Transverse colon (tissue), 4 donors: ENCODE data around the gene PPP1R14D. TPM values are rescaled to one million over a fixed set of nuclear protein-coding genes. Genes with fewer than 3 reads are reported as not detected.

Experiments used
- DNase-seq: peaks from one replicate; pipeline ENCODE4 v3.0.0-alpha.2; 2019
- H3K27ac ChIP-seq, 4 donors: fragments of 200-600 bp; sonication (generic); 2 replicates each; pipeline ENCODE4 v1.5.1; 2016 to 2018; ENCODE audit warnings: inconsistent platforms in 4 of 4
- H3K27me3 ChIP-seq: fragments of 200-600 bp; sonication (generic); 2 replicates; pipeline ENCODE4 v1.5.1; 2017; ENCODE audit warnings: inconsistent platforms
- H3K36me3 ChIP-seq, 4 donors: fragments of 200-600 bp; sonication (generic); 2 replicates each; pipeline ENCODE4 v1.5.1; 2017 to 2019; ENCODE audit warnings: inconsistent platforms in 4 of 4
- H3K4me1 ChIP-seq, 4 donors: fragments of 200-600 bp; sonication (generic); 2 replicates each; pipeline ENCODE4 v1.5.1; 2017 to 2020; ENCODE audit warnings: inconsistent platforms in 4 of 4
- H3K4me3 ChIP-seq, 4 donors: fragments of 200-600 bp; sonication (generic); 1 replicate in 1 of 4; 2 replicates in 3 of 4; pipeline versions ENCODE4 v1.5.1 to v1.6.1; 2017 to 2019; ENCODE audit warnings: inconsistent platforms in 4 of 4
- H3K9me3 ChIP-seq, 2 donors: fragments of 200-600 bp; sonication (generic); 2 replicates each; pipeline ENCODE4 v1.5.1; 2017 to 2019; ENCODE audit warnings: inconsistent platforms in 2 of 2
- CTCF ChIP-seq, 5 experiments: fragments of 200-600 bp in 3 of 5; fragments of 450-650 bp in 2 of 5; sonication (generic) in 3 of 5; IDR thresholded peaks; 1 replicate in 2 of 5; 2 replicates in 3 of 5; pipeline ENCODE4 v1.5.1; 2016 to 2017; ENCODE audit warnings: antibody characterized with exemption in 5 of 5, inconsistent platforms in 3 of 5, mild to moderate bottlenecking in 2 of 5, moderate library complexity in 1 of 5
- EP300 ChIP-seq: sonication (generic); formaldehyde crosslinking; IDR thresholded peaks from one replicate; pipeline ENCODE4 v1.6.1; 2017; ENCODE audit warnings: antibody characterized with exemption, low read depth
- POLR2A ChIP-seq: fragments of 450-650 bp; IDR thresholded peaks from one replicate; pipeline ENCODE4 v1.6.1; 2016; ENCODE audit warnings: antibody characterized with exemption, mild to moderate bottlenecking, moderate library complexity
- POLR2AphosphoS5 ChIP-seq, 3 donors: sonication (generic); formaldehyde crosslinking; IDR thresholded peaks; one replicate each; pipeline ENCODE4 v1.6.1; 2016; ENCODE audit warnings: antibody characterized with exemption in 3 of 3
- WGBS, 2 donors: methylation state at CpG; one replicate each; pipeline ENCODE4 v1.1.5; 2018; ENCODE audit warnings: low coverage in 1 of 2; 5-methylcytosine and 5-hydroxymethylcytosine counted together
- in situ Hi-C, 4 donors: fragments of 200-750 bp; cut with MboI; loops; one replicate each; pipeline versions ENCODE4 v1.15.0 to v1.15.1; 2017; ENCODE audit warnings: low sequenced_read_pairs in 3 of 4, low pct_ligation_motif_present in 1 of 4, low pct_unique_long_range_greater_than_20kb in 1 of 4
- intact Hi-C: fragments of 100-400 bp; cut with DNase I; formaldehyde crosslinking; loops from one replicate; pipeline ENCODE4 v1.15.1; 2023; ENCODE audit warnings: low total_unique reads
- total RNA-seq, 4 donors: library from RNA; depleted of rRNA; stranded (reverse); fragments of >200 nt; gene quantifications; one replicate each; pipeline ENCODE4 v1.1.0, GENCODE V29; 2016

Gene PPP1R14D
- total RNA-seq, 4 donors from 2014 or later: 19.5 to 256 (median 144) TPM

GRCh38 chr15:40776537-40777141, 51.9 kb downstream of the PPP1R14D start:
- no peak for DNase-seq
- H3K9me3 ChIP-seq: no peaks in the 10 kb centered on the region
- peaks cover 0 to 46% (median 13%) of the 10 kb centered on the region in 4 donors for H3K36me3 ChIP-seq
- H3K4me3 ChIP-seq: no peak overlapping the region
- H3K4me1 ChIP-seq: no peaks in the 10 kb centered on the region
- no peak for TF ChIP-seq POLR2AphosphoS5 (IDR thresholded peaks at IDR 0.05)
- TF ChIP-seq POLR2A: no peak
- no peak for TF ChIP-seq CTCF (IDR thresholded peaks at IDR 0.05)
- no peak for TF ChIP-seq EP300
- in situ Hi-C loops (loop anchor here in 2 of 4 donors (10.0 kb wide), 2 partner anchors 82 to 102 kb away; partner anchors contain the start of gene RAD51 (in 1 of the 2)), intact Hi-C loops (no loop called here)
- no peak overlapping the region for H3K27ac ChIP-seq
- H3K27me3 ChIP-seq: no peaks in the 10 kb centered on the region
- 77% methylated on average over 11 of the region's 11 CpGs; no CpG with 5 or more reads in 1 of the 2 donors for WGBS, 2 donors

GRCh38 chr15:40775740-40776536, 52.6 kb downstream of the PPP1R14D start:
- no peak for DNase-seq
- H3K36me3 ChIP-seq: peaks cover 0 to 46% (median 13%) of the 10 kb centered on the region in 4 donors
- TF ChIP-seq CTCF (IDR thresholded peaks at IDR 0.05) (no peak), EP300 (no peak), POLR2AphosphoS5 (IDR thresholded peaks at IDR 0.05) (no peak), POLR2A (no peak)
- in situ Hi-C loops: loop anchor here in 2 of 4 donors (10.0 kb wide), 2 partner anchors 81 to 101 kb away; partner anchors contain the start of gene RAD51 (in 1 of the 2)
- no peaks in the 10 kb centered on the region for H3K9me3 ChIP-seq
- intact Hi-C loops: no loop called here
- H3K4me1 ChIP-seq: peaks cover 0 to 2% (median under 1%) of the 10 kb centered on the region in 4 donors
- H3K4me3 ChIP-seq: no peak overlapping the region
- H3K27ac ChIP-seq: no peak overlapping the region
- WGBS, 2 donors: 94 to 100% methylated on average over 1 to 10 of the region's 14 CpGs
- no peaks in the 10 kb centered on the region for H3K27me3 ChIP-seq

GRCh38 chr15:40775007-40775406, 53.5 kb downstream of the PPP1R14D start:
- Histone ChIP-seq H3K27me3 (no peaks in the 10 kb centered on the region), H3K9me3 (no peaks in the 10 kb centered on the region), H3K4me1 (peaks cover 5 to 12% (median 9%) of the 10 kb centered on the region in 4 donors), H3K36me3 (peaks cover 0 to 46% (median 13%) of the 10 kb centered on the region in 4 donors), H3K4me3 (no peak overlapping the region), H3K27ac (no peak overlapping the region)
- DNase-seq: no peak
- in situ Hi-C loops: loop anchor here in 2 of 4 donors (10.0 kb wide), 2 partner anchors 80 to 100 kb away; partner anchors contain the start of gene RAD51 (in 1 of the 2)
- intact Hi-C loops: no loop called here
- whole genome bisulfite sequencing, 2 donors: 92 to 96% methylated on average over 2 to 10 of the region's 10 CpGs
- no peak for TF ChIP-seq POLR2AphosphoS5 (IDR thresholded peaks at IDR 0.05)
- no peak for TF ChIP-seq CTCF (IDR thresholded peaks at IDR 0.05)
- no peak for TF ChIP-seq POLR2A
- no peak for TF ChIP-seq EP300

GRCh38 chr15:40773902-40774301, 54.6 kb downstream of the PPP1R14D start:
- intact Hi-C loops: no loop called here
- DNase-seq: no peak

More at GRCh38 chr15:40773902-40774301, 54.6 kb downstream of the PPP1R14D start:
- Histone ChIP-seq H3K27me3 (no peaks in the 10 kb centered on the region), H3K9me3 (no peaks in the 10 kb centered on the region), H3K4me1 (peaks cover 10 to 23% (median 20%) of the 10 kb centered on the region in 4 donors), H3K27ac (no peak overlapping the region), H3K36me3 (peaks cover 0 to 42% (median 11%) of the 10 kb centered on the region in 4 donors), H3K4me3 (no peak overlapping the region)
- WGBS, 2 donors: 87% methylated on average over 6 of the region's 6 CpGs; no CpG with 5 or more reads in 1 of the 2 donors
- in situ Hi-C loops: loop anchor here in 3 of 4 donors (10.0 to 25.0 kb wide), 3 partner anchors 79 to 187 kb away; partner anchors contain the start of genes KNL1 (in 1 of the 3) and RAD51 (in 1 of the 3)
- no peak for TF ChIP-seq POLR2A
- no peak for TF ChIP-seq CTCF (IDR thresholded peaks at IDR 0.05)
- no peak for TF ChIP-seq EP300
- no peak for TF ChIP-seq POLR2AphosphoS5 (IDR thresholded peaks at IDR 0.05)
